Adrenal gland (tissue), 5 donors: Measurements from ENCODE around the gene MAGI1.

Experiments
- POLR2A ChIP-seq, 2 donors: fragments of 450-650 bp; IDR thresholded peaks; one replicate each; pipeline ENCODE4 v1.6.1; 2017; ENCODE audit warnings: antibody characterized with exemption in 2 of 2, mild to moderate bottlenecking in 2 of 2, moderate library complexity in 1 of 2
- TF ChIP-seq, protein P1 (sequence below), 6 experiments: fragments of 450-650 bp in 4 of 6; fragments of 200-600 bp in 2 of 6; sonication (generic) in 1 of 6; IDR thresholded peaks; 1 replicate in 5 of 6; 2 replicates in 1 of 6; pipeline versions ENCODE4 v1.5.1 to v1.8.0; 2016 to 2021; ENCODE audit warnings: antibody characterized with exemption in 6 of 6, mild to moderate bottlenecking in 2 of 6, moderate library complexity in 1 of 6
- donor health status: DM: no; HTN: no; CAD: no.

DNA sequence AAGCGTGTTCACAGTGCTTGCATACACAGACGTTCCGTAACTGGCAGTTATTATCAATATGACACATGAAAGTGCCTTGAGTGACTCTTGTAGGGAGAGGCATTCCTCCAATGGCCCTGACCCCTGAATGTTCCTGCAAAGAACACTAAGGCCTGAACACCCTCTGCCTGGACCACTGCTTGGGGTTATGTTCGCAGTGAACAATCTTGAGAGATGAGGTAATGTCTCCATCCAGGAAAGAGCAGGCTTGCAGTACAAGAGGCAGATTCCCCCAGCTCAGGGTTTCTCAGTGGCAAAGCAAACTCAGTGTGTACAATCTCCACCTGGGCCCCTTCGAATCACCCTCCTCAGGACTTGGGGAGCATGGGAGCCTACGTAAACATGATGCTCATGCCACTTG, 324.6 kb downstream of the MAGI1 start:
- TF ChIP-seq, protein P1, sequence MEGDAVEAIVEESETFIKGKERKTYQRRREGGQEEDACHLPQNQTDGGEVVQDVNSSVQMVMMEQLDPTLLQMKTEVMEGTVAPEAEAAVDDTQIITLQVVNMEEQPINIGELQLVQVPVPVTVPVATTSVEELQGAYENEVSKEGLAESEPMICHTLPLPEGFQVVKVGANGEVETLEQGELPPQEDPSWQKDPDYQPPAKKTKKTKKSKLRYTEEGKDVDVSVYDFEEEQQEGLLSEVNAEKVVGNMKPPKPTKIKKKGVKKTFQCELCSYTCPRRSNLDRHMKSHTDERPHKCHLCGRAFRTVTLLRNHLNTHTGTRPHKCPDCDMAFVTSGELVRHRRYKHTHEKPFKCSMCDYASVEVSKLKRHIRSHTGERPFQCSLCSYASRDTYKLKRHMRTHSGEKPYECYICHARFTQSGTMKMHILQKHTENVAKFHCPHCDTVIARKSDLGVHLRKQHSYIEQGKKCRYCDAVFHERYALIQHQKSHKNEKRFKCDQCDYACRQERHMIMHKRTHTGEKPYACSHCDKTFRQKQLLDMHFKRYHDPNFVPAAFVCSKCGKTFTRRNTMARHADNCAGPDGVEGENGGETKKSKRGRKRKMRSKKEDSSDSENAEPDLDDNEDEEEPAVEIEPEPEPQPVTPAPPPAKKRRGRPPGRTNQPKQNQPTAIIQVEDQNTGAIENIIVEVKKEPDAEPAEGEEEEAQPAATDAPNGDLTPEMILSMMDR (IDR thresholded peaks at IDR 0.05): no peak
- TF ChIP-seq POLR2A (IDR thresholded peaks at IDR 0.05): no peak
